HepG2 (cell line): Measurements from ENCODE around the gene SH2B2. TPM values are rescaled to one million over a fixed set of nuclear protein-coding genes. Genes with fewer than 3 reads are reported as not detected.

Source experiments
- ATAC-seq: fragments of 200-7000 bp; cut with Tn5 transposase; 3 replicates; pipeline ENCODE4 v1.9.1; 2020; ENCODE audit warnings: mild to moderate bottlenecking, moderate library complexity
- BruUV-seq: library from RNA; stranded (reverse); fragments of 400-500 nt; replicated peaks from 2 replicates; lab custom pipeline; 2021; lab: Mats Ljungman, UMichigan
- CTCF ChIA-PET: fragments of 300-600 bp; formaldehyde crosslinking; extraction: SDS; loops from one replicate; lab custom pipeline; 2021; ENCODE audit warnings: low total read pairs, inconsistent platforms, low intra/inter-chr PET ratio; lab: Yijun Ruan, JAX
- POLR2A ChIA-PET: fragments of 350-600 bp; sonication (Branson Sonifier 250); formaldehyde crosslinking; loops from one replicate; lab custom pipeline; 2020; ENCODE audit warnings: antibody characterized with exemption, inconsistent platforms; lab: Yijun Ruan, JAX
- DNase-seq: peaks from one replicate; pipeline ENCODE4 v3.0.0-alpha.2; 2015; ENCODE audit warnings: low spot score
- FAIRE-seq: peaks from 3 replicates; lab custom pipeline; 2011; peaks lifted over from hg19 to GRCh38; lab: Jason Lieb, UNC
- H2AFZ ChIP-seq: one replicate; pipeline ENCODE4 v1.6.1; 2011; ENCODE audit warnings: low read length, inconsistent platforms
- H3K27ac ChIP-seq: fragments of 300-600 bp; 3 replicates; pipeline ENCODE4 v1.8.0; 2011; ENCODE audit warnings: mixed run types, mild to moderate bottlenecking, mixed read lengths, low read length, inconsistent platforms; ENCODE audit not compliant: insufficient read depth; ENCODE audit errors: extremely low read length
- H3K27me3 ChIP-seq, 2 experiments: fragments of 200-600 bp in 1 of 2; 2 replicates in 1 of 2; 3 replicates in 1 of 2; pipeline versions ENCODE4 v1.6.0 to v1.8.0; 2011; ENCODE audit warnings: low read length in 2 of 2, mild to moderate bottlenecking in 2 of 2, moderate library complexity in 2 of 2, inconsistent platforms in 1 of 2; ENCODE audit not compliant: insufficient read depth in 2 of 2, control insufficient read depth in 1 of 2
- H3K36me3 ChIP-seq, 2 experiments: fragments of 200-600 bp in 1 of 2; replicated peaks in 1 of 2; 2 replicates in 1 of 2; 3 replicates in 1 of 2; pipeline versions ENCODE4 v1.5.1 to v1.8.0; 2011; ENCODE audit warnings: low read length in 2 of 2, inconsistent platforms in 1 of 2; ENCODE audit not compliant: insufficient read depth in 2 of 2, control insufficient read depth in 1 of 2
- H3K4me1 ChIP-seq: 2 replicates; pipeline ENCODE4 v1.5.1; 2012; ENCODE audit warnings: low read length, inconsistent platforms; ENCODE audit not compliant: insufficient read depth
- H3K4me2 ChIP-seq: 2 replicates; pipeline ENCODE4 v1.6.0; 2011; ENCODE audit warnings: low read depth, low read length, inconsistent platforms
- H3K4me3 ChIP-seq, 3 experiments: fragments of 200-600 bp in 1 of 3; sonication (generic), shearing (Covaris generic) in 1 of 3; replicated peaks in 1 of 3; 2 replicates each; pipeline ENCODE4 v1.5.1; 2011 to 2016; ENCODE audit warnings: low read length in 3 of 3, inconsistent platforms in 2 of 3, low read depth in 2 of 3, mild to moderate bottlenecking in 2 of 3, control low read depth in 1 of 3, mixed read lengths in 1 of 3; ENCODE audit not compliant: insufficient read depth in 1 of 3
- H3K79me2 ChIP-seq: one replicate; pipeline ENCODE4 v1.6.1; 2011; ENCODE audit warnings: low read length, inconsistent platforms; ENCODE audit not compliant: insufficient read depth
- H3K9ac ChIP-seq: 2 replicates; pipeline ENCODE4 v1.6.0; 2011; ENCODE audit warnings: mild to moderate bottlenecking, low read depth, low read length, inconsistent platforms; ENCODE audit not compliant: insufficient read depth
- H3K9me3 ChIP-seq: 2 replicates; pipeline ENCODE4 v1.5.1; 2012; ENCODE audit warnings: mild to moderate bottlenecking, low read length
- H4K20me1 ChIP-seq: 2 replicates; pipeline ENCODE4 v1.6.0; 2011; ENCODE audit warnings: inconsistent platforms, mild to moderate bottlenecking, low read length, moderate library complexity; ENCODE audit not compliant: insufficient read depth
- FOXC1 ChIP-seq: sonication (generic); formaldehyde crosslinking; IDR thresholded peaks from 2 replicates; pipeline ENCODE4 v1.8.0; 2022; ENCODE audit warnings: mild to moderate bottlenecking, missing genetic modification reagents, borderline replicate concordance
- HNF1B ChIP-seq: sonication (generic); formaldehyde crosslinking; IDR thresholded peaks from 2 replicates; pipeline ENCODE4 v1.5.1; 2020; ENCODE audit warnings: mild to moderate bottlenecking, moderate library complexity, missing genetic modification reagents
- MTA1 ChIP-seq: sonication (generic); formaldehyde crosslinking; IDR thresholded peaks from 2 replicates; pipeline ENCODE4 v1.4.0; 2020; ENCODE audit warnings: missing genetic modification reagents, mild to moderate bottlenecking, borderline replicate concordance
- SP5 ChIP-seq: IDR thresholded peaks from 2 replicates; pipeline ENCODE4 v1.6.1; 2016; ENCODE audit warnings: low read depth, borderline replicate concordance
- THAP9 ChIP-seq: sonication (generic); formaldehyde crosslinking; IDR thresholded peaks from 2 replicates; pipeline ENCODE4; 2020; ENCODE audit warnings: missing genetic modification reagents, mild to moderate bottlenecking, borderline replicate concordance
- ZBTB38 ChIP-seq: sonication (generic); formaldehyde crosslinking; IDR thresholded peaks from 2 replicates; pipeline ENCODE4 v1.5.1; 2020; ENCODE audit warnings: mild to moderate bottlenecking, missing genetic modification reagents
- ZMYM4 ChIP-seq: sonication (generic); formaldehyde crosslinking; IDR thresholded peaks from 2 replicates; pipeline ENCODE4 v1.8.1; 2023; ENCODE audit warnings: mild to moderate bottlenecking, missing genetic modification reagents
- ZNF20 ChIP-seq: sonication (generic); formaldehyde crosslinking; IDR thresholded peaks from 2 replicates; pipeline ENCODE4 v1.4.0; 2020; ENCODE audit warnings: mild to moderate bottlenecking, moderate library complexity, missing genetic modification reagents
- ZNF883 ChIP-seq: sonication (generic); formaldehyde crosslinking; IDR thresholded peaks from 2 replicates; pipeline ENCODE4 v1.5.1; 2020; ENCODE audit warnings: mild to moderate bottlenecking, missing genetic modification reagents; ENCODE audit errors: not compliant biosample characterization
- WGBS: methylation state at CpG from one replicate; pipeline ENCODE4 v1.1.6; 2017; ENCODE audit warnings: low lambda C conversion rate; 5-methylcytosine and 5-hydroxymethylcytosine counted together
- in situ Hi-C: cut with HindIII; loops from 2 replicates; pipeline ENCODE4 v1.10.0; 2017; ENCODE audit warnings: low pct_unique_long_range_greater_than_20kb; ENCODE audit not compliant: extremely low pct_ligation_motif_present
- intact Hi-C: fragments of 100-400 bp; cut with micrococcal nuclease; formaldehyde crosslinking; loops from one replicate; pipeline ENCODE4 v1.10.0; 2022; ENCODE audit not compliant: unreplicated experiment
- polyA plus RNA-seq, 8 experiments: library from polyadenylated mRNA; depleted of rRNA in 3 of 8; stranded (reverse) in 7 of 8; unstranded in 1 of 8; fragments of >200 nt; fragmentation: Illumina TruSeq in 4 of 8; extraction: Trizol in 4 of 8; gene quantifications; 2 replicates each; pipeline versions ENCODE4 v1.2.1 to v1.2.3, GENCODE V29; 2011 to 2016; ENCODE audit warnings: low read depth in 4 of 8, missing spikeins in 1 of 8, mixed read lengths in 1 of 8; ENCODE audit not compliant: insufficient read depth in 1 of 8
- total RNA-seq, 5 experiments: library from RNA; depleted of rRNA; stranded (reverse); fragments of >200 nt; fragmentation: Illumina TruSeq; extraction: Trizol; gene quantifications; 2 replicates each; pipeline ENCODE4 v1.2.3, GENCODE V29; 2016; ENCODE audit warnings: low read depth in 1 of 5
- TF ChIP-seq, protein P1 (sequence below): sonication (generic); formaldehyde crosslinking; IDR thresholded peaks from 2 replicates; pipeline ENCODE4 v1.4.0; 2020; ENCODE audit warnings: missing genetic modification reagents, mild to moderate bottlenecking, borderline replicate concordance
- TF ChIP-seq, protein P2 (sequence below): sonication (generic); formaldehyde crosslinking; IDR thresholded peaks from 2 replicates; pipeline ENCODE4 v1.4.0; 2020; ENCODE audit warnings: missing genetic modification reagents
- TF ChIP-seq, protein P3 (sequence below): sonication (generic); formaldehyde crosslinking; IDR thresholded peaks from 2 replicates; pipeline ENCODE4 v1.5.1; 2020; ENCODE audit warnings: mild to moderate bottlenecking, missing genetic modification reagents, moderate library complexity

SH2B2 gene
- total and polyA plus RNA-seq, 2 of the 13 experiments (the other 11 are each of a cell fraction or from before 2014, with no cell fraction given), result 0.46 to 1.3 TPM

DNA sequence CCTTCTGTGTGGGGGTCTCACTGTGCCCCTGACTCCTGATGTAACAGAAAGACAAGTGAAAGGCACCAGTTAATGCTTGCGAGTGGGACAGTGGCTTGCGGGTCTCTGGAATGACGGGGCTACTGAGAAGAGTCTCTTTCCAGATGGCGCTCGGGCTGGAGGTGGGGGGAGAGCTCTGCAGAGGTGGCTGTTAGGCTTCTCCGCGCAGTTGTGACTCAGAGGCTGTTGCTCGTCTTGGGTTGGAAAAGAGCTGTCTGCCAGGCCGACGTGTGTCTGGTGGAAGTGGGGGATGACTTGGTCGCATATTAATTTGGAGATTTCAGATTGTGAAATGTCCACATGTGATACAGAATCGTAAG lies 27.9 kb upstream of the SH2B2 start:
- no peak overlapping the region for H2AFZ ChIP-seq
- peak overlapping the region; percentile 88 for H3K27ac ChIP-seq
- H3K4me1 ChIP-seq, result peaks cover 63% of the 10 kb centered on the region
- peak overlapping the region in 1 of 3 experiments; percentile 24; a peak in 1 of 6 replicates for H3K4me3 ChIP-seq
- H3K27me3 ChIP-seq, result no peaks in the 10 kb centered on the region
- in situ Hi-C loops (loop anchor here (10.0 to 25.0 kb wide), 2 partner anchors 444 to 571 kb away; partner anchors contain the start of gene CUX1), intact Hi-C loops (no loop called here)
- ATAC-seq (no peak), FAIRE-seq (no peak), DNase-seq (no peak)
- H3K9ac ChIP-seq, result peak overlapping the region; percentile 55; the same call in 1 of the 2 replicates
- POLR2A ChIA-PET, result no interaction called here
- no peaks in the 10 kb centered on the region for H3K79me2 ChIP-seq
- H3K4me2 ChIP-seq, result peak overlapping the region; percentile 50
- 88% methylated on average over 12 of the region's 12 CpGs for WGBS
- BruUV-seq, result no TSS peak
- no peaks in the 10 kb centered on the region for H4K20me1 ChIP-seq
- no peaks in the 10 kb centered on the region for H3K9me3 ChIP-seq
- CTCF ChIA-PET, result no interaction called here
- H3K36me3 ChIP-seq, result no peaks in the 10 kb centered on the region
- peak; percentile 91 for TF ChIP-seq ZBTB38 (CRISPR knock-in tag)
- TF ChIP-seq MTA1 (CRISPR knock-in tag), result 0 out of 2 replicates have a peak, but pooled peaks have one; percentile 2
- TF ChIP-seq, protein P1, sequence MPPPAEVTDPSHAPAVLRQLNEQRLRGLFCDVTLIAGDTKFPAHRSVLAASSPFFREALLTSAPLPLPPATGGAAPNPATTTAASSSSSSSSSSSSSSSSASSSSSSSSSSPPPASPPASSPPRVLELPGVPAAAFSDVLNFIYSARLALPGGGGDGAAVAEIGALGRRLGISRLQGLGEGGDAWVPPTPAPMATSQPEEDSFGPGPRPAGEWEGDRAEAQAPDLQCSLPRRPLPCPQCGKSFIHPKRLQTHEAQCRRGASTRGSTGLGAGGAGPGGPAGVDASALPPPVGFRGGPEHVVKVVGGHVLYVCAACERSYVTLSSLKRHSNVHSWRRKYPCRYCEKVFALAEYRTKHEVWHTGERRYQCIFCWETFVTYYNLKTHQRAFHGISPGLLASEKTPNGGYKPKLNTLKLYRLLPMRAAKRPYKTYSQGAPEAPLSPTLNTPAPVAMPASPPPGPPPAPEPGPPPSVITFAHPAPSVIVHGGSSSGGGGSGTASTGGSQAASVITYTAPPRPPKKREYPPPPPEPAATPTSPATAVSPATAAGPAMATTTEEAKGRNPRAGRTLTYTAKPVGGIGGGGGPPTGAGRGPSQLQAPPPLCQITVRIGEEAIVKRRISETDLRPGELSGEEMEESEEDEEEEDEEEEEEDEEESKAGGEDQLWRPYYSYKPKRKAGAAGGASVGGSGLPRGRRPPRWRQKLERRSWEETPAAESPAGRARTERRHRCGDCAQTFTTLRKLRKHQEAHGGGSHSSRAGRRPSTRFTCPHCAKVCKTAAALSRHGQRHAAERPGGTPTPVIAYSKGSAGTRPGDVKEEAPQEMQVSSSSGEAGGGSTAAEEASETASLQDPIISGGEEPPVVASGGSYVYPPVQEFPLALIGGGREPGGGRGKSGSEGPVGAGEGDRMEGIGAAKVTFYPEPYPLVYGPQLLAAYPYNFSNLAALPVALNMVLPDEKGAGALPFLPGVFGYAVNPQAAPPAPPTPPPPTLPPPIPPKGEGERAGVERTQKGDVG (CRISPR knock-in tag), result peak; percentile 82; the same call in 1 of the 2 replicates
- TF ChIP-seq HNF1B (CRISPR knock-in tag), result 0 out of 2 replicates have a peak, but pooled peaks have one; percentile 3
- TF ChIP-seq ZNF20 (CRISPR knock-in tag), result no peak
- 0 out of 2 replicates have a peak, but pooled peaks have one; percentile 5 for TF ChIP-seq SP5
- TF ChIP-seq, protein P2, sequence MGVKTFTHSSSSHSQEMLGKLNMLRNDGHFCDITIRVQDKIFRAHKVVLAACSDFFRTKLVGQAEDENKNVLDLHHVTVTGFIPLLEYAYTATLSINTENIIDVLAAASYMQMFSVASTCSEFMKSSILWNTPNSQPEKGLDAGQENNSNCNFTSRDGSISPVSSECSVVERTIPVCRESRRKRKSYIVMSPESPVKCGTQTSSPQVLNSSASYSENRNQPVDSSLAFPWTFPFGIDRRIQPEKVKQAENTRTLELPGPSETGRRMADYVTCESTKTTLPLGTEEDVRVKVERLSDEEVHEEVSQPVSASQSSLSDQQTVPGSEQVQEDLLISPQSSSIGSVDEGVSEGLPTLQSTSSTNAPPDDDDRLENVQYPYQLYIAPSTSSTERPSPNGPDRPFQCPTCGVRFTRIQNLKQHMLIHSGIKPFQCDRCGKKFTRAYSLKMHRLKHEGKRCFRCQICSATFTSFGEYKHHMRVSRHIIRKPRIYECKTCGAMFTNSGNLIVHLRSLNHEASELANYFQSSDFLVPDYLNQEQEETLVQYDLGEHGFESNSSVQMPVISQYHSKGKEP (CRISPR knock-in tag), result no peak
- TF ChIP-seq FOXC1 (CRISPR knock-in tag), result 0 out of 2 replicates have a peak, but pooled peaks have one; percentile 46
- TF ChIP-seq, protein P3, sequence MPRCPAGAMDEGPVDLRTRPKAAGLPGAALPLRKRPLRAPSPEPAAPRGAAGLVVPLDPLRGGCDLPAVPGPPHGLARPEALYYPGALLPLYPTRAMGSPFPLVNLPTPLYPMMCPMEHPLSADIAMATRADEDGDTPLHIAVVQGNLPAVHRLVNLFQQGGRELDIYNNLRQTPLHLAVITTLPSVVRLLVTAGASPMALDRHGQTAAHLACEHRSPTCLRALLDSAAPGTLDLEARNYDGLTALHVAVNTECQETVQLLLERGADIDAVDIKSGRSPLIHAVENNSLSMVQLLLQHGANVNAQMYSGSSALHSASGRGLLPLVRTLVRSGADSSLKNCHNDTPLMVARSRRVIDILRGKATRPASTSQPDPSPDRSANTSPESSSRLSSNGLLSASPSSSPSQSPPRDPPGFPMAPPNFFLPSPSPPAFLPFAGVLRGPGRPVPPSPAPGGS (CRISPR knock-in tag), result 0 out of 2 replicates have a peak, but pooled peaks have one; percentile 33
- TF ChIP-seq THAP9 (CRISPR knock-in tag), result 0 out of 2 replicates have a peak, but pooled peaks have one; percentile 10
- TF ChIP-seq ZNF883, result peak; percentile 59
- TF ChIP-seq ZMYM4, result no peak
